Gastroesophageal sphincter (tissue), 4 donors: ENCODE measurements around the gene PROB1. TPM values are rescaled to one million over a fixed set of nuclear protein-coding genes. Genes with fewer than 3 reads are reported as not detected.

Source experiments
- ATAC-seq: fragments of 150-250 bp; one replicate; pipeline ENCODE4 v1.9.1; 2016; ENCODE audit warnings: mild to moderate bottlenecking, moderate library complexity
- H3K27ac ChIP-seq, 4 donors: fragments of 200-600 bp; sonication (generic) in 3 of 4; 1 replicate in 3 of 4; 2 replicates in 1 of 4; pipeline ENCODE4 v1.5.1; 2016 to 2019
- H3K27me3 ChIP-seq: fragments of 200-600 bp; sonication (generic); one replicate; pipeline ENCODE4 v1.5.1; 2019
- H3K36me3 ChIP-seq, 2 donors: fragments of 200-600 bp; sonication (generic); one replicate each; pipeline ENCODE4 v1.5.1; 2019; ENCODE audit warnings: control low read depth in 1 of 2
- H3K4me1 ChIP-seq, 3 donors: fragments of 200-600 bp; sonication (generic); 1 replicate in 2 of 3; 2 replicates in 1 of 3; pipeline ENCODE4 v1.5.1; 2016 to 2019; ENCODE audit warnings: control low read depth in 2 of 3
- H3K4me3 ChIP-seq, 2 donors: fragments of 200-600 bp; sonication (generic); one replicate each; pipeline ENCODE4 v1.5.1; 2019; ENCODE audit warnings: mild to moderate bottlenecking in 1 of 2, moderate library complexity in 1 of 2
- H3K9me3 ChIP-seq, 3 donors: fragments of 200-600 bp; sonication (generic); one replicate each; pipeline ENCODE4 v1.5.1; 2017 to 2019; ENCODE audit warnings: control low read depth in 2 of 3
- EP300 ChIP-seq: sonication (generic); formaldehyde crosslinking; IDR thresholded peaks from one replicate; pipeline ENCODE4 v1.6.1; 2017; ENCODE audit warnings: antibody characterized with exemption, mild to moderate bottlenecking
- POLR2A ChIP-seq, 2 donors: fragments of 450-650 bp; IDR thresholded peaks; one replicate each; pipeline ENCODE4 v1.6.1; 2017; ENCODE audit warnings: antibody characterized with exemption in 2 of 2, mild to moderate bottlenecking in 2 of 2, moderate library complexity in 1 of 2
- POLR2AphosphoS5 ChIP-seq: sonication (generic); formaldehyde crosslinking; IDR thresholded peaks from one replicate; pipeline ENCODE4 v1.6.1; 2017; ENCODE audit warnings: antibody characterized with exemption
- whole genome bisulfite sequencing, 2 donors: methylation state at CpG; one replicate each; pipeline ENCODE4 v1.1.5; 2018; ENCODE audit warnings: low coverage in 1 of 2; 5-methylcytosine and 5-hydroxymethylcytosine counted together
- total RNA-seq, 4 donors: library from RNA; depleted of rRNA; stranded (reverse); fragments of >200 nt; gene quantifications; one replicate each; pipeline ENCODE4 v1.1.0, GENCODE V29; 2016
- TF ChIP-seq, protein P1 (sequence below), 4 experiments: fragments of 200-600 bp in 2 of 4; fragments of 450-650 bp in 2 of 4; sonication (generic) in 1 of 4; IDR thresholded peaks; one replicate each; pipeline ENCODE4 v1.5.1; 2017 to 2019; ENCODE audit warnings: antibody characterized with exemption in 4 of 4, mild to moderate bottlenecking in 2 of 4, moderate library complexity in 2 of 4

The PROB1 gene
- total RNA-seq, 4 donors from 2014 or later, result 1.2 to 9.1 (median 4.1) TPM

GRCh38 chr5:139382807-139383206 lies 12.1 kb downstream of the PROB1 start:
- H3K4me1 ChIP-seq, result peaks cover 0 to 22% (median 4%) of the 10 kb centered on the region in 3 donors
- peaks cover 0 to 4% of the 10 kb centered on the region in 2 donors for H3K36me3 ChIP-seq
- H3K27ac ChIP-seq, result no peak overlapping the region
- TF ChIP-seq EP300 (no peak), POLR2A (IDR thresholded peaks at IDR 0.05) (no peak), POLR2AphosphoS5 (no peak)
- TF ChIP-seq, protein P1, sequence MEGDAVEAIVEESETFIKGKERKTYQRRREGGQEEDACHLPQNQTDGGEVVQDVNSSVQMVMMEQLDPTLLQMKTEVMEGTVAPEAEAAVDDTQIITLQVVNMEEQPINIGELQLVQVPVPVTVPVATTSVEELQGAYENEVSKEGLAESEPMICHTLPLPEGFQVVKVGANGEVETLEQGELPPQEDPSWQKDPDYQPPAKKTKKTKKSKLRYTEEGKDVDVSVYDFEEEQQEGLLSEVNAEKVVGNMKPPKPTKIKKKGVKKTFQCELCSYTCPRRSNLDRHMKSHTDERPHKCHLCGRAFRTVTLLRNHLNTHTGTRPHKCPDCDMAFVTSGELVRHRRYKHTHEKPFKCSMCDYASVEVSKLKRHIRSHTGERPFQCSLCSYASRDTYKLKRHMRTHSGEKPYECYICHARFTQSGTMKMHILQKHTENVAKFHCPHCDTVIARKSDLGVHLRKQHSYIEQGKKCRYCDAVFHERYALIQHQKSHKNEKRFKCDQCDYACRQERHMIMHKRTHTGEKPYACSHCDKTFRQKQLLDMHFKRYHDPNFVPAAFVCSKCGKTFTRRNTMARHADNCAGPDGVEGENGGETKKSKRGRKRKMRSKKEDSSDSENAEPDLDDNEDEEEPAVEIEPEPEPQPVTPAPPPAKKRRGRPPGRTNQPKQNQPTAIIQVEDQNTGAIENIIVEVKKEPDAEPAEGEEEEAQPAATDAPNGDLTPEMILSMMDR (IDR thresholded peaks at IDR 0.05), result no peak
- no peaks in the 10 kb centered on the region for H3K27me3 ChIP-seq
- WGBS, 2 donors, result 0% methylated on average over 1 of the region's 3 CpGs; no CpG with 5 or more reads in 1 of the 2 donors
- ATAC-seq, result no peak
- no peaks in the 10 kb centered on the region for H3K9me3 ChIP-seq
- no peak overlapping the region for H3K4me3 ChIP-seq

- Histone ChIP-seq H3K36me3 (peaks cover 0 to 7% of the 10 kb centered on the region in 2 donors), H3K27ac (no peak overlapping the region), H3K4me1 (peaks cover 0 to 21% (median 3%) of the 10 kb centered on the region in 3 donors), H3K27me3 (no peaks in the 10 kb centered on the region), H3K4me3 (no peak overlapping the region), H3K9me3 (no peaks in the 10 kb centered on the region)
- ATAC-seq, result no peak
- TF ChIP-seq, protein P1 (IDR thresholded peaks at IDR 0.05), result no peak
- TF ChIP-seq POLR2A (IDR thresholded peaks at IDR 0.05) (no peak), EP300 (no peak), POLR2AphosphoS5 (no peak)
- 50 to 93% methylated on average over 1 to 3 of the region's 28 CpGs for WGBS, 2 donors
These were observed 12.8 kb downstream of the PROB1 start for GRCh38 chr5:139381837-139382761.

GRCh38 chr5:139379626-139380449 lies 15.1 kb downstream of the PROB1 start:
- Histone ChIP-seq H3K4me1 (peaks cover 0 to 23% (median 3%) of the 10 kb centered on the region in 3 donors), H3K4me3 (no peak overlapping the region), H3K27me3 (no peaks in the 10 kb centered on the region), H3K36me3 (peaks cover 0 to 15% of the 10 kb centered on the region in 2 donors), H3K9me3 (no peaks in the 10 kb centered on the region), H3K27ac (no peak overlapping the region)
- WGBS, 2 donors, result 55 to 80% methylated on average over 4 to 5 of the region's 15 CpGs
- TF ChIP-seq EP300, result no peak
- no peak for TF ChIP-seq POLR2A (IDR thresholded peaks at IDR 0.05)
- TF ChIP-seq, protein P1 (IDR thresholded peaks at IDR 0.05), result no peak
- no peak for TF ChIP-seq POLR2AphosphoS5
- ATAC-seq, result no peak

DNA sequence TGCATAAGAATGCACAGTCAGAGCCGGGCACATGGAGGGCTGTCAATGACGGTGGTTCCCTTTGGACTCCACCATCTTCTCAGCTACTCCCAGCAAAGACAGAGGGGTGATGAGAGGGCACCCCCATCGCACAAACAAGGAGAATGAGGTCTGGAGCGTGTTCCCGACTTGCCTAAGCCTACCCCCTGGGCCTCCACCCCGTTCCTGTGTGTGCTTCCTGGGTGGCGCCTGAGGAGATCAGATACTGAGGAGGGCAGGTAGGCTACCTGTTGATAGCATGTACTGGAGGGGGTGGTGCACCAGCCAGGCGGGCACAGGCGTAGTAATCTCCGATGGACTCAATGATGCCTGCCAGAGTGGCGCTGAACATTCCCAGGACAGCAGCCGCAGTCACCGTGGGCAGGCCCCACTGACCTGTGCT lies 16.0 kb downstream of the PROB1 start:
- Histone ChIP-seq H3K4me1 (peaks cover 0 to 25% (median 0%) of the 10 kb centered on the region in 3 donors), H3K27ac (no peak overlapping the region), H3K27me3 (no peaks in the 10 kb centered on the region), H3K9me3 (no peaks in the 10 kb centered on the region), H3K4me3 (no peak overlapping the region), H3K36me3 (peaks cover 0 to 20% of the 10 kb centered on the region in 2 donors)
- ATAC-seq, result no peak
- WGBS, 2 donors, result 72% methylated on average over 5 of the region's 13 CpGs; no CpG with 5 or more reads in 1 of the 2 donors
- TF ChIP-seq, protein P1 (IDR thresholded peaks at IDR 0.05), result no peak
- TF ChIP-seq EP300, result no peak
- no peak for TF ChIP-seq POLR2AphosphoS5
- TF ChIP-seq POLR2A (IDR thresholded peaks at IDR 0.05), result no peak
